HepG2 (cell line): ENCODE results near the gene DDHD1. TPM values are rescaled to one million over a fixed set of nuclear protein-coding genes. Genes with fewer than 3 reads are reported as not detected.

Source experiments
- ARHGAP35 ChIP-seq: sonication (generic); formaldehyde crosslinking; IDR thresholded peaks from 2 replicates; pipeline ENCODE4 v1.9.0; 2022; ENCODE audit warnings: mild to moderate bottlenecking, inconsistent platforms, moderate library complexity, missing genetic modification reagents, borderline replicate concordance
- FIP1L1 ChIP-seq: fragments of 200-400 bp; formaldehyde crosslinking; IDR thresholded peaks from 2 replicates; pipeline ENCODE4 v1.6.1; 2018; ENCODE audit warnings: low read depth, mild to moderate bottlenecking, low read length, moderate library complexity, borderline replicate concordance; ENCODE audit not compliant: insufficient read depth
- ZNF337 ChIP-seq: sonication (generic); formaldehyde crosslinking; IDR thresholded peaks from 2 replicates; pipeline ENCODE4 v1.5.1; 2020; ENCODE audit warnings: missing genetic modification reagents, low read depth, mild to moderate bottlenecking, borderline replicate concordance
- polyA plus RNA-seq, 8 experiments: library from polyadenylated mRNA; depleted of rRNA in 3 of 8; stranded (reverse) in 7 of 8; unstranded in 1 of 8; fragments of >200 nt; fragmentation: Illumina TruSeq in 4 of 8; extraction: Trizol in 4 of 8; gene quantifications; 2 replicates each; pipeline versions ENCODE4 v1.2.1 to v1.2.3, GENCODE V29; 2011 to 2016; ENCODE audit warnings: low read depth in 4 of 8, missing spikeins in 1 of 8, mixed read lengths in 1 of 8; ENCODE audit not compliant: insufficient read depth in 1 of 8
- small RNA-seq, 3 experiments: library from RNA; depleted of rRNA; stranded (forward); fragments of <200 nt; gene quantifications; one replicate each; pipeline ENCODE3, GENCODE V24; 2012; ENCODE audit warnings: low read depth in 2 of 3, low replicate concordance in 1 of 3; ENCODE audit not compliant: insufficient read length in 3 of 3, insufficient read depth in 2 of 3
- total RNA-seq, 5 experiments: library from RNA; depleted of rRNA; stranded (reverse); fragments of >200 nt; fragmentation: Illumina TruSeq; extraction: Trizol; gene quantifications; 2 replicates each; pipeline ENCODE4 v1.2.3, GENCODE V29; 2016; ENCODE audit warnings: low read depth in 1 of 5
- TF ChIP-seq, protein P1 (sequence below): sonication (generic); formaldehyde crosslinking; IDR thresholded peaks from 2 replicates; pipeline ENCODE4 v1.8.1; 2023; ENCODE audit warnings: mild to moderate bottlenecking, inconsistent platforms, moderate library complexity, missing genetic modification reagents, borderline replicate concordance

Gene DDHD1
- total and polyA plus RNA-seq, 2 of the 13 experiments (the other 11 are each of a cell fraction or from before 2014, with no cell fraction given) = 4.6 to 8.3 TPM

DNA sequence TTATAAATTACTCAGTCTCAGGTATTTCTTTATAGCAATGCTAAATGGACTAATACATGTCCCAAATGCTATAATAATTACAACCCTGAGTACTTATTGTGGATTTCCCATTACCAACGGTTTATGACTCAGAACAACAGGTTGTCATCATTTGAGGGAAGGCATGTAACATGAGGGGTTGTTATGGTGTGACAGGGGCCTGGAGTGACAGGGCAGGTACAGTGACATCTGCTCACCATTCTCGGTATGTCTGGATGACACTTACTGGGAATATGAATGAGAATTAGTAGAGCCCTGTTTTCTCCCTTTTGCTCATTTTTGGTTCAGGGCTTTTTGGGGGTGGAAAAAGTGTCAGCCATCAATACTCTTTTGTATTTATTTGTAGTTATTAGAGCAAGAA lies 166.1 kb downstream of the DDHD1 start (continued):
- TF ChIP-seq, protein P1, sequence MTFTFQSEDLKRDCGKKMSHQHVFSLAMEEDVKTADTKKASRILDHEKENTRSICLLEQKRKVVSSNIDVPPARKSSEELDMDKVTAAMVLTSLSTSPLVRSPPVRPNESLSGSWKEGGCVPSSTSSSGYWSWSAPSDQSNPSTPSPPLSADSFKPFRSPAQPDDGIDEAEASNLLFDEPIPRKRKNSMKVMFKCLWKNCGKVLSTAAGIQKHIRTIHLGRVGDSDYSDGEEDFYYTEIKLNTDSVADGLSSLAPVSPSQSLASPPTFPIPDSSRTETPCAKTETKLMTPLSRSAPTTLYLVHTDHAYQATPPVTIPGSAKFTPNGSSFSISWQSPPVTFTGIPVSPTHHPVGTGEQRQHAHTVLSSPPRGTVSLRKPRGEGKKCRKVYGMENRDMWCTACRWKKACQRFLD (CRISPR knock-in tag) = no peak
- no peak for TF ChIP-seq ZNF337 (CRISPR knock-in tag)
- no peak for TF ChIP-seq FIP1L1
- no peak for TF ChIP-seq ARHGAP35

Small RNA genes within 50 kb of the gene (small RNA-seq; reads per million reads assigned to genes)
- gene AL352979.1 = 0 reads per million in 3 experiments

Other genes with a start within 250 kb of the DDHD1 start
- gene FERMT2, start 202.3 kb downstream of the DDHD1 start, total RNA-seq (2016; rRNA removed; fragmentation: Illumina TruSeq; extraction: Trizol) = 60.4 and 86.5 TPM in 2 replicates
- 25.1 and 36.2 TPM in 2 replicates for gene FERMT2, start 202.3 kb downstream of the DDHD1 start, polyA plus RNA-seq (2011; rRNA removed)